ENCODE data around the gene ZBTB42.

Gene ZBTB42

GRCh38 chr14:104800771-104801519 is at the start of gene ZBTB42:
Gene ZBTB42 (plus strand): TSS chr14:104801101. CDS start chr14:104801198, 97 bp downstream.
- no peak for DNase-seq (ENCODE audit: low spot score)

- no peak for DNase-seq (ENCODE audit: low spot score)
These were observed 49.1 kb upstream of the ZBTB42 start for GRCh38 chr14:104751539-104752422.

GRCh38 chr14:104752423-104752734 is 48.5 kb upstream of the ZBTB42 start:
- DNase-seq (ENCODE audit: low spot score), result no peak

GRCh38 chr14:104752735-104753527 is 48.0 kb upstream of the ZBTB42 start, which contains the start of gene SIVA1:
Gene SIVA1 (plus strand): TSS chr14:104753147. CDS start chr14:104753202, 55 bp downstream.
- DNase-seq (ENCODE audit: low spot score), result peak; percentile 99

- no peak for DNase-seq (ENCODE audit: low spot score)
These were observed 47.2 kb upstream of the ZBTB42 start for GRCh38 chr14:104753528-104754212.

GRCh38 chr14:104754213-104754851 is 46.6 kb upstream of the ZBTB42 start:
- no peak for DNase-seq (ENCODE audit: low spot score)

- no peak for DNase-seq (ENCODE audit: low spot score)
These were observed 45.3 kb upstream of the ZBTB42 start for GRCh38 chr14:104755621-104756020.

GRCh38 chr14:104756477-104757237 is 44.2 kb upstream of the ZBTB42 start:
- no peak for DNase-seq (ENCODE audit: low spot score)

- no peak for DNase-seq (ENCODE audit: low spot score)
These were observed 43.7 kb upstream of the ZBTB42 start for GRCh38 chr14:104757238-104757585.

GRCh38 chr14:104757681-104758392 is 43.1 kb upstream of the ZBTB42 start:
- DNase-seq (ENCODE audit: low spot score), result no peak

- no peak for DNase-seq (ENCODE audit: low spot score)
These were observed 41.6 kb upstream of the ZBTB42 start for GRCh38 chr14:104758981-104759969.

- DNase-seq (ENCODE audit: low spot score), result no peak
These were observed 35.4 kb upstream of the ZBTB42 start for GRCh38 chr14:104765517-104765916.

- DNase-seq (ENCODE audit: low spot score), result no peak
These were observed 34.5 kb upstream of the ZBTB42 start for GRCh38 chr14:104766256-104766862.

GRCh38 chr14:104766863-104767633 is 33.9 kb upstream of the ZBTB42 start:
- no peak for DNase-seq (ENCODE audit: low spot score)

- DNase-seq (ENCODE audit: low spot score), result no peak
These were observed 33.3 kb upstream of the ZBTB42 start for GRCh38 chr14:104767634-104767918.

GRCh38 chr14:104768437-104769323 is 32.2 kb upstream of the ZBTB42 start:
- DNase-seq (ENCODE audit: low spot score), result peak; percentile 87
